Vagina (tissue), 2 donors: ENCODE data around the gene CHD6. TPM values are rescaled to one million over a fixed set of nuclear protein-coding genes. Genes with fewer than 3 reads are reported as not detected.

Source experiments
- DNase-seq, 2 donors: peaks; one replicate each; pipeline ENCODE4 v3.0.0-alpha.2; 2017; ENCODE audit errors: extremely low spot score in 2 of 2
- H3K27ac ChIP-seq: fragments of 200-600 bp; sonication (generic); one replicate; pipeline ENCODE4 v1.5.1; 2019
- H3K27me3 ChIP-seq: fragments of 200-600 bp; sonication (generic); one replicate; pipeline ENCODE4 v1.5.1; 2019
- H3K36me3 ChIP-seq, 2 donors: fragments of 200-600 bp; sonication (generic); one replicate each; pipeline ENCODE4 v1.5.1; 2017 to 2019
- H3K4me1 ChIP-seq: fragments of 200-600 bp; sonication (generic); one replicate; pipeline ENCODE4 v1.5.1; 2019
- H3K4me3 ChIP-seq, 2 donors: fragments of 200-600 bp; sonication (generic); 1 replicate in 1 of 2; 2 replicates in 1 of 2; pipeline ENCODE4 v1.5.1; 2016 to 2019
- H3K9me3 ChIP-seq: fragments of 200-600 bp; sonication (generic); one replicate; pipeline ENCODE4 v1.5.1; 2019
- POLR2A ChIP-seq, 2 donors: fragments of 450-650 bp; IDR thresholded peaks; one replicate each; pipeline ENCODE4 v1.6.1; 2017; ENCODE audit warnings: antibody characterized with exemption in 2 of 2, mild to moderate bottlenecking in 2 of 2, moderate library complexity in 2 of 2
- POLR2AphosphoS5 ChIP-seq, 2 donors: sonication (generic); formaldehyde crosslinking; IDR thresholded peaks; one replicate each; pipeline ENCODE4 v1.9.0; 2017; ENCODE audit warnings: antibody characterized with exemption in 2 of 2, mild to moderate bottlenecking in 2 of 2, low read depth in 1 of 2; ENCODE audit not compliant: insufficient read depth in 1 of 2
- intact Hi-C: fragments of 100-400 bp; cut with DNase I; formaldehyde crosslinking; loops from one replicate; pipeline ENCODE4 v1.15.1; 2023
- total RNA-seq: library from RNA; depleted of rRNA; stranded (reverse); fragments of >200 nt; gene quantifications from one replicate; pipeline ENCODE4 v1.2.3, GENCODE V29; 2016
- TF ChIP-seq, protein P1 (sequence below), 3 experiments: fragments of 450-650 bp in 2 of 3; fragments of 200-600 bp in 1 of 3; sonication (generic) in 1 of 3; IDR thresholded peaks; one replicate each; pipeline ENCODE4 v1.5.1; 2017 to 2019; ENCODE audit warnings: antibody characterized with exemption in 3 of 3, mild to moderate bottlenecking in 2 of 3, moderate library complexity in 2 of 3

Gene CHD6
- total RNA-seq, 1 donor from 2014 or later = 37.6 TPM

DNA sequence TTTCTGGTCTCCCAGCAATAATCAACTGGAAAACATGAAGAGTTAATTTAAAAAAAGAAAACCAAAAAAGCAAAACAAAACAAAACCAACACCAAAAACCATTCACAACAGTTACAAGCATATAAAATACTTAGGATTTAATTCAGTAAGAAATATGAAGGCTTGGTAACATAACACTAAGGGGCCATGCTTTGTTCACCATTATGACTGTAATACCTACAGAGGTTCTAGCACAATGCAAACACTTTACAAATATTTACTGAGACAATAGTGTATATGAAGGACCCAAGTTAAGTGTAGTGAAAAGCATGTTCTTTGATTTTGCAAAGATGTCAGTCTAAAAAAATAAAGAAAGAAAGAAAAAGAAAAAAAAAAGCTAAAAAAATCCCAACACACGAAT is 141.7 kb downstream of the CHD6 start:
- Histone ChIP-seq H3K27me3 (no peaks in the 10 kb centered on the region), H3K36me3 (peaks cover 0 to 21% of the 10 kb centered on the region in 2 donors), H3K4me1 (peaks cover 21% of the 10 kb centered on the region), H3K9me3 (no peaks in the 10 kb centered on the region), H3K4me3 (no peak overlapping the region), H3K27ac (peak overlapping the region; percentile 18)
- no peak for DNase-seq
- TF ChIP-seq POLR2A (IDR thresholded peaks at IDR 0.05) = no peak
- TF ChIP-seq, protein P1, sequence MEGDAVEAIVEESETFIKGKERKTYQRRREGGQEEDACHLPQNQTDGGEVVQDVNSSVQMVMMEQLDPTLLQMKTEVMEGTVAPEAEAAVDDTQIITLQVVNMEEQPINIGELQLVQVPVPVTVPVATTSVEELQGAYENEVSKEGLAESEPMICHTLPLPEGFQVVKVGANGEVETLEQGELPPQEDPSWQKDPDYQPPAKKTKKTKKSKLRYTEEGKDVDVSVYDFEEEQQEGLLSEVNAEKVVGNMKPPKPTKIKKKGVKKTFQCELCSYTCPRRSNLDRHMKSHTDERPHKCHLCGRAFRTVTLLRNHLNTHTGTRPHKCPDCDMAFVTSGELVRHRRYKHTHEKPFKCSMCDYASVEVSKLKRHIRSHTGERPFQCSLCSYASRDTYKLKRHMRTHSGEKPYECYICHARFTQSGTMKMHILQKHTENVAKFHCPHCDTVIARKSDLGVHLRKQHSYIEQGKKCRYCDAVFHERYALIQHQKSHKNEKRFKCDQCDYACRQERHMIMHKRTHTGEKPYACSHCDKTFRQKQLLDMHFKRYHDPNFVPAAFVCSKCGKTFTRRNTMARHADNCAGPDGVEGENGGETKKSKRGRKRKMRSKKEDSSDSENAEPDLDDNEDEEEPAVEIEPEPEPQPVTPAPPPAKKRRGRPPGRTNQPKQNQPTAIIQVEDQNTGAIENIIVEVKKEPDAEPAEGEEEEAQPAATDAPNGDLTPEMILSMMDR (IDR thresholded peaks at IDR 0.05) = no peak
- TF ChIP-seq POLR2AphosphoS5 (IDR thresholded peaks at IDR 0.05; ENCODE audit: insufficient read depth in 1 of 2, low read depth in 1 of 2) = no peak
- intact Hi-C loops = no loop called here

GRCh38 chr20:41476013-41476441 is 142.2 kb downstream of the CHD6 start:
- H3K27me3 ChIP-seq = no peaks in the 10 kb centered on the region
- H3K27ac ChIP-seq = peak overlapping the region; percentile 18
- no peak for DNase-seq
- peaks cover 0 to 25% of the 10 kb centered on the region in 2 donors for H3K36me3 ChIP-seq
- H3K4me1 ChIP-seq = peaks cover 21% of the 10 kb centered on the region
- TF ChIP-seq, protein P1 (IDR thresholded peaks at IDR 0.05) = no peak
- TF ChIP-seq POLR2AphosphoS5 (IDR thresholded peaks at IDR 0.05; ENCODE audit: insufficient read depth in 1 of 2, low read depth in 1 of 2) = peak in 1 of 2 donors; percentile 54
- TF ChIP-seq POLR2A (IDR thresholded peaks at IDR 0.05) = no peak
- no peaks in the 10 kb centered on the region for H3K9me3 ChIP-seq
- intact Hi-C loops = no loop called here
- no peak overlapping the region for H3K4me3 ChIP-seq

GRCh38 chr20:41475503-41475902 is 142.7 kb downstream of the CHD6 start:
- no peak for TF ChIP-seq POLR2A (IDR thresholded peaks at IDR 0.05)
- Histone ChIP-seq H3K4me3 (no peak overlapping the region), H3K36me3 (peaks cover 0 to 30% of the 10 kb centered on the region in 2 donors), H3K27ac (peak overlapping the region; percentile 18), H3K4me1 (peaks cover 21% of the 10 kb centered on the region), H3K27me3 (no peaks in the 10 kb centered on the region), H3K9me3 (no peaks in the 10 kb centered on the region)
- no peak for DNase-seq
- intact Hi-C loops = no loop called here

- Histone ChIP-seq H3K9me3 (no peaks in the 10 kb centered on the region), H3K4me3 (no peak overlapping the region), H3K4me1 (peaks cover 11% of the 10 kb centered on the region), H3K36me3 (peaks cover 0 to 59% of the 10 kb centered on the region in 2 donors), H3K27me3 (no peaks in the 10 kb centered on the region), H3K27ac (no peak overlapping the region)
- TF ChIP-seq POLR2A (IDR thresholded peaks at IDR 0.05) = no peak
- TF ChIP-seq, protein P1 (IDR thresholded peaks at IDR 0.05) = no peak
- no peak for TF ChIP-seq POLR2AphosphoS5 (IDR thresholded peaks at IDR 0.05; ENCODE audit: insufficient read depth in 1 of 2, low read depth in 1 of 2)
- no peak for DNase-seq
- intact Hi-C loops = no loop called here
These were observed 147.6 kb downstream of the CHD6 start for GRCh38 chr20:41470362-41471095.

GRCh38 chr20:41469868-41470267 is 148.3 kb downstream of the CHD6 start:
- Histone ChIP-seq H3K27me3 (no peaks in the 10 kb centered on the region), H3K4me3 (no peak overlapping the region), H3K9me3 (no peaks in the 10 kb centered on the region), H3K36me3 (peaks cover 0 to 66% of the 10 kb centered on the region in 2 donors), H3K4me1 (peaks cover 5% of the 10 kb centered on the region), H3K27ac (no peak overlapping the region)
- TF ChIP-seq, protein P1 (IDR thresholded peaks at IDR 0.05) = no peak
- TF ChIP-seq POLR2A (IDR thresholded peaks at IDR 0.05) = no peak
- no peak for TF ChIP-seq POLR2AphosphoS5 (IDR thresholded peaks at IDR 0.05; ENCODE audit: insufficient read depth in 1 of 2, low read depth in 1 of 2)
- DNase-seq = no peak
- intact Hi-C loops = no loop called here
